Naive B cell (primary cell): ENCODE measurements around the gene DOK3. TPM values are rescaled to one million over a fixed set of nuclear protein-coding genes. Genes with fewer than 3 reads are reported as not detected.
"Not testable (repeated sequence)": the region's sequence is repeated elsewhere in the genome, so short reads cannot be mapped to it uniquely, and the experiment has no call there.

Experiments used
- ATAC-seq, 2 donors: fragments of 150-1000 bp; cut with Tn5 transposase; 2 replicates each; pipeline ENCODE4 v1.10.0; 2021; ENCODE audit warnings: low read depth in 2 of 2, mild to moderate bottlenecking in 2 of 2, moderate library complexity in 2 of 2
- DNase-seq: peaks from one replicate; pipeline ENCODE4 v3.0.0; 2022
- H3K27ac Mint-ChIP-seq, 6 donors: one replicate each; pipeline ENCODE4 v1.8.0; 2020 to 2022; ENCODE audit warnings: mild to moderate bottlenecking in 6 of 6, mixed read lengths in 6 of 6, moderate library complexity in 5 of 6, inconsistent platforms in 2 of 6
- H3K27me3 Mint-ChIP-seq, 3 donors: one replicate each; pipeline ENCODE4 v1.8.0; 2021 to 2022; ENCODE audit warnings: mixed read lengths in 3 of 3, mild to moderate bottlenecking in 1 of 3
- H3K36me3 Mint-ChIP-seq, 2 donors: one replicate each; pipeline ENCODE4 v1.8.0; 2020 to 2022; ENCODE audit warnings: mixed read lengths in 2 of 2, inconsistent platforms in 1 of 2, mild to moderate bottlenecking in 1 of 2
- H3K4me1 Mint-ChIP-seq, 3 donors: one replicate each; pipeline ENCODE4 v1.8.0; 2020 to 2022; ENCODE audit warnings: mixed read lengths in 3 of 3, inconsistent platforms in 1 of 3, mild to moderate bottlenecking in 1 of 3, moderate library complexity in 1 of 3
- H3K4me3 Mint-ChIP-seq, 8 donors: one replicate each; pipeline ENCODE4 v1.8.0; 2020 to 2022; ENCODE audit warnings: mild to moderate bottlenecking in 8 of 8, mixed read lengths in 8 of 8, moderate library complexity in 8 of 8, inconsistent platforms in 2 of 8
- H3K9me3 Mint-ChIP-seq, 7 donors: one replicate each; pipeline ENCODE4 v1.8.0; 2020 to 2022; ENCODE audit warnings: mixed read lengths in 7 of 7, mild to moderate bottlenecking in 5 of 7, inconsistent platforms in 2 of 7, moderate library complexity in 1 of 7
- polyA plus RNA-seq, 6 donors: library from polyadenylated mRNA; unstranded; fragments of 300-500 nt; fragmentation: Illumina TruSeq; gene quantifications; one replicate each; pipeline ENCODE4 v1.2.3, GENCODE V29; 2021; ENCODE audit warnings: low read depth in 6 of 6

The DOK3 gene
- polyA plus RNA-seq, 6 donors from 2014 or later = 12.7 to 47.7 (median 38.1) TPM

- Mint-ChIP-seq H3K9me3 (peaks cover 0 to 2% (median 0%) of the 10 kb centered on the region in 7 donors), H3K4me1 (peaks cover 20 to 30% (median 29%) of the 10 kb centered on the region in 3 donors), H3K27ac (peak overlapping the region in 4 of 6 donors; percentile 14 to 84 (median 48)), H3K36me3 (peaks cover 0 to 7% of the 10 kb centered on the region in 2 donors), H3K4me3 (peak overlapping the region in 1 of 8 donors; percentile 16), H3K27me3 (no peaks in the 10 kb centered on the region)
- DNase-seq (no peak), ATAC-seq (no peak)
These were observed 19.2 kb downstream of the DOK3 start for GRCh38 chr5:177490311-177490991.

GRCh38 chr5:177489119-177489716, 20.4 kb downstream of the DOK3 start:
- H3K27me3 Mint-ChIP-seq = no peaks in the 10 kb centered on the region
- H3K4me3 Mint-ChIP-seq = no peak overlapping the region
- H3K36me3 Mint-ChIP-seq = peaks cover 0 to 7% of the 10 kb centered on the region in 2 donors
- peaks cover 0 to 2% (median 0%) of the 10 kb centered on the region in 7 donors for H3K9me3 Mint-ChIP-seq
- H3K4me1 Mint-ChIP-seq = peaks cover 13 to 25% (median 22%) of the 10 kb centered on the region in 3 donors
- ATAC-seq (no peak), DNase-seq (no peak)
- H3K27ac Mint-ChIP-seq = no peak overlapping the region

DNA sequence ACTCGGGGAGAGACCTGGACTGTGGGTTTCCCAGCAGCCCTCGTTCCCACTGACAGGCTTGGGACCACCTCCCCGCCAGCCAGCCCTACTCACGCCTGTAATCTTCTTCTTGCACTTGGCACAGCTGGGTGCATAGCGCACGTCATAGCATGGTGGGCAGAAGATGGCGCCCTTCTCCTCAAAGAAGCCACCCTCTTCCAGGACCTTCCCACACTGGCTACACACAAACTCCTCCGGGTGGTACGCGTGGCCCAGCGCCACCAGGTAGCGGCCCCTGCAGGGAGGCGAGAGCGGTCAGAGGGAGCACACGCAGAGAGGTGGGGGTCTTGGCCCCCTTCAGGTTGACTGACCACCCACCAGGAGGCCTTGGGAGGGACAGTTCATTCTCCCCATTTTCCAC, 21.7 kb downstream of the DOK3 start:
- ATAC-seq (no peak), DNase-seq (no peak)
- H3K9me3 Mint-ChIP-seq = no peaks in the 10 kb centered on the region
- H3K36me3 Mint-ChIP-seq = peaks cover 0 to 5% of the 10 kb centered on the region in 2 donors
- no peak overlapping the region for H3K27ac Mint-ChIP-seq
- H3K4me3 Mint-ChIP-seq = no peak overlapping the region
- H3K27me3 Mint-ChIP-seq = no peaks in the 10 kb centered on the region
- H3K4me1 Mint-ChIP-seq = peaks cover 5 to 16% (median 13%) of the 10 kb centered on the region in 3 donors

DNA sequence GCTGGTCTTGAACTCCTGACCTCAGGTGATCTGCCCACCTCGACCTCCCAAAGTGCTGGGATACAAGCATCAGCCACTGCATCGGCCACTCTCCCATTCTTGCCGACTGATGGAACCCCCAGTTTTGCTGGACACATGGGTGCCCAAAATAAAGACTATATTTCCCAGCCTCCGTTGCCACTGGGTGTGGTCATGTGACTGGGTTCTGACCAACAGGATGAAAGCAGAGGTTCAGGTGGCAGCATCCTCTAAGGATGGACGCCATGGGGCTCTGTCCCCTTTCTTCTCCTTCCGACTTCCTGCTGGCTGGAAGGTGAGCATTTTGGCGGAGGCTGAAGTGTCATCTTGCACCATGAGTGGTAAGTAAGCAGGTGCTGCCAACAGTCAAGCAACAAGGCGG, 22.5 kb downstream of the DOK3 start:
- Mint-ChIP-seq H3K27ac (peak overlapping the region in 1 of 6 donors; percentile 69), H3K4me3 (no peak overlapping the region), H3K4me1 (peaks cover 2 to 11% (median 8%) of the 10 kb centered on the region in 3 donors), H3K36me3 (no peaks in the 10 kb centered on the region), H3K9me3 (no peaks in the 10 kb centered on the region), H3K27me3 (no peaks in the 10 kb centered on the region)
- ATAC-seq = no peak
- no peak for DNase-seq

DNA sequence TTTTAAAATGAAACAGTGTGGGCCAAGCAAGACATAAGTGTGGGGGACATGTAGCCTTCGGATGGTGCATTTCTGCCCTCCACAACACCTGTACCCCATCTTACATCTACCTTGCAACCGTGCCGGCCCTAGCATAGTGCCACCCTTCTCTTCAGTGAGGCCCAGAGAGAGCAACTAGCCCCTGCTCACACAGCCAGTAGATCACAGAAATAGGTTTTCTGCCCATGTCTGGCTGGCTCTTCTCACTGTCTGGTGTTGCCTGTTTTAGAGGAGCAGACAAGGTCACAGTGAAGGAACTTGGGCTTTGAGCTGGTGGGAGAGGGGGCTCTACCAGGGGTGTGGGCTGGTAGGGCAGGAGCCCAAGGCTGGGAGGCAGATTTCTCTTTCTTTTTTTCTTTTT, 23.4 kb downstream of the DOK3 start:
- H3K27me3 Mint-ChIP-seq = no peaks in the 10 kb centered on the region
- no peaks in the 10 kb centered on the region for H3K9me3 Mint-ChIP-seq
- no peaks in the 10 kb centered on the region for H3K36me3 Mint-ChIP-seq
- peak overlapping the region in 1 of 6 donors; percentile 38 for H3K27ac Mint-ChIP-seq
- no peak overlapping the region for H3K4me3 Mint-ChIP-seq
- DNase-seq (no peak), ATAC-seq (no peak)
- H3K4me1 Mint-ChIP-seq = peaks cover 1 to 10% (median 8%) of the 10 kb centered on the region in 3 donors

GRCh38 chr5:177485753-177486152, 23.9 kb downstream of the DOK3 start:
- not testable (repeated sequence) for H3K4me1 Mint-ChIP-seq, H3K4me3 Mint-ChIP-seq, ATAC-seq, DNase-seq, H3K27me3 Mint-ChIP-seq, H3K36me3 Mint-ChIP-seq, H3K9me3 Mint-ChIP-seq
- H3K27ac Mint-ChIP-seq = peak overlapping the region in 1 of 6 donors; percentile 38

DNA sequence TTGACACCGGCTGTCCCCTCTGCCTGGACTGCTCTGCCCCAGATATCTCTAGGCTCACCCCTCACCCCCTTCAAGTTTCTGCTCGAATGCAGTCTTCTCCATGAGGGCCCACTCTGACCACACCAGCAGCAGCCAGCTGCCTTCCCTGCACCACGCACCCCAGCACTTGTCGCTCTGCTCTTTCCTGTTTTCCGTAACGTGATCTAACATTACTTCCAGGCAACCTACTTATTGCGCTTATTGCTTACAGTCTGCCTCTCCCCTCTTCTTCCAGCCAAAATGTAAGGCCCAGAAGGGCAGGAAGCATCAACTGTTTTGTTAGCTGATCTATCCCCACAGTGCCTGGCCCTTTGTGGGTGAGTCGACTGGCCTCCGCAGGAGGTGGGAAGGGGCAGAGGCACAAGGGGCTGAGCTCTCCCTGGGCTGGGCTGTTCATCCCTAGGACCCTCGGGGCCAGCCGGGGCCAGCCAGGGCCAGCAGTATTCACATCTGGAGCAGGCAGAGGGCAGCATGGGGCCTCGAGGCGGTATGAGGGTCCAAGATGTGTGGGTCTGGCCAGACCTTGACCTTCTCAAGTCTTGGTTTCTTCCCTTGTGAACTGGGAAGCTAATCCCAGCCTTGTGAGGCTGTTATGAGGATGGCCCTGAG, 24.6 kb downstream of the DOK3 start:
- Mint-ChIP-seq H3K27ac (no peak overlapping the region), H3K27me3 (no peaks in the 10 kb centered on the region), H3K4me3 (no peak overlapping the region), H3K4me1 (peaks cover 2 to 6% (median 3%) of the 10 kb centered on the region in 3 donors), H3K36me3 (no peaks in the 10 kb centered on the region), H3K9me3 (no peaks in the 10 kb centered on the region)
- no peak for DNase-seq
- ATAC-seq = no peak

- Mint-ChIP-seq H3K27ac (peak overlapping the region in 2 of 6 donors; percentile 11 to 67), H3K4me1 (peaks cover 9 to 14% (median 9%) of the 10 kb centered on the region in 3 donors), H3K27me3 (no peaks in the 10 kb centered on the region), H3K9me3 (no peaks in the 10 kb centered on the region), H3K4me3 (no peak overlapping the region), H3K36me3 (no peaks in the 10 kb centered on the region)
- ATAC-seq (no peak), DNase-seq (no peak)
These were observed 25.4 kb downstream of the DOK3 start for GRCh38 chr5:177483994-177484901.

DNA sequence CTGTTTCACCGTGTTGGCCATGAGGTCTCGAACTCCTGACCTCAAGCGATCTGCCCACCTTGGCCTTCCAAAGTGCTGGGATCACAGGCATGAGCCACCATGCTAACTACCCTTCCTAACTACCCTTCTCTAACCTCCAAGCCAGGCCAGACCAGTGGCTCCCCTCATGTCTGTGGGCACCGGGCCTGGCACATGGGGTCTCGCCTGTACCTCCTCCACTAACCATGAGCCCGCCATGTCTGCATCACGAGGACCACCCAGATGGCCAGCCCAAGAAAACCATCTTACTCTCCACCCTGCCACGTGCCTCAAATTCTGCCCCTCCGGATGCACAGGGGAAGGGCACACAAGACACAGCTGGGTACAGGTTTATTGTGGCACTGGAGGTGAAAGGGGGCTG, 26.6 kb downstream of the DOK3 start:
- Mint-ChIP-seq H3K36me3 (no peaks in the 10 kb centered on the region), H3K4me3 (no peak overlapping the region), H3K4me1 (peaks cover 21 to 25% (median 21%) of the 10 kb centered on the region in 3 donors), H3K27ac (peak overlapping the region in 1 of 6 donors; percentile 23), H3K27me3 (no peaks in the 10 kb centered on the region), H3K9me3 (no peaks in the 10 kb centered on the region)
- DNase-seq = no peak
- ATAC-seq = no peak

- H3K27me3 Mint-ChIP-seq = no peaks in the 10 kb centered on the region
- no peak for ATAC-seq
These were observed 27.2 kb downstream of the DOK3 start for GRCh38 chr5:177482359-177482795.

GRCh38 chr5:177479774-177480173, 29.9 kb downstream of the DOK3 start:
- no peak for ATAC-seq
- no peak for DNase-seq
- peak overlapping the region in 1 of 8 donors; percentile 26 for H3K4me3 Mint-ChIP-seq
- peaks cover 31 to 36% (median 33%) of the 10 kb centered on the region in 3 donors for H3K4me1 Mint-ChIP-seq
- H3K27me3 Mint-ChIP-seq = no peaks in the 10 kb centered on the region
- no peaks in the 10 kb centered on the region for H3K36me3 Mint-ChIP-seq
- peak overlapping the region in 4 of 6 donors; percentile 42 to 92 (median 72) for H3K27ac Mint-ChIP-seq
- no peaks in the 10 kb centered on the region for H3K9me3 Mint-ChIP-seq

More at GRCh38 chr5:177482359-177482795, 27.2 kb downstream of the DOK3 start:
- DNase-seq = no peak
- Mint-ChIP-seq H3K4me1 (peaks cover 21 to 26% (median 22%) of the 10 kb centered on the region in 3 donors), H3K9me3 (no peaks in the 10 kb centered on the region), H3K27ac (peak overlapping the region in 2 of 6 donors; percentile 23 to 88), H3K36me3 (no peaks in the 10 kb centered on the region), H3K4me3 (no peak overlapping the region)

GRCh38 chr5:177478711-177479646, 30.6 kb downstream of the DOK3 start:
- H3K36me3 Mint-ChIP-seq = no peaks in the 10 kb centered on the region
- peak; percentile 83 to 84 for ATAC-seq
- peak overlapping the region in 2 of 8 donors; percentile 25 to 69 for H3K4me3 Mint-ChIP-seq

More at GRCh38 chr5:177478711-177479646, 30.6 kb downstream of the DOK3 start:
- peaks cover 0 to 6% (median 6%) of the 10 kb centered on the region in 3 donors for H3K27me3 Mint-ChIP-seq
- no peak for DNase-seq
- H3K4me1 Mint-ChIP-seq = peaks cover 39 to 40% (median 39%) of the 10 kb centered on the region in 3 donors
- H3K27ac Mint-ChIP-seq = peak overlapping the region; percentile 42 to 96 (median 84)
- H3K9me3 Mint-ChIP-seq = no peaks in the 10 kb centered on the region
